Measurements from ENCODE around the gene COTL1. TPM values are rescaled to one million over a fixed set of nuclear protein-coding genes. Genes with fewer than 3 reads are reported as not detected.

The COTL1 gene
- total and polyA plus RNA-seq, 2 of the 13 experiments (the other 11 are each of a cell fraction or from before 2014, with no cell fraction given), result 8.7 to 16.9 TPM

DNA sequence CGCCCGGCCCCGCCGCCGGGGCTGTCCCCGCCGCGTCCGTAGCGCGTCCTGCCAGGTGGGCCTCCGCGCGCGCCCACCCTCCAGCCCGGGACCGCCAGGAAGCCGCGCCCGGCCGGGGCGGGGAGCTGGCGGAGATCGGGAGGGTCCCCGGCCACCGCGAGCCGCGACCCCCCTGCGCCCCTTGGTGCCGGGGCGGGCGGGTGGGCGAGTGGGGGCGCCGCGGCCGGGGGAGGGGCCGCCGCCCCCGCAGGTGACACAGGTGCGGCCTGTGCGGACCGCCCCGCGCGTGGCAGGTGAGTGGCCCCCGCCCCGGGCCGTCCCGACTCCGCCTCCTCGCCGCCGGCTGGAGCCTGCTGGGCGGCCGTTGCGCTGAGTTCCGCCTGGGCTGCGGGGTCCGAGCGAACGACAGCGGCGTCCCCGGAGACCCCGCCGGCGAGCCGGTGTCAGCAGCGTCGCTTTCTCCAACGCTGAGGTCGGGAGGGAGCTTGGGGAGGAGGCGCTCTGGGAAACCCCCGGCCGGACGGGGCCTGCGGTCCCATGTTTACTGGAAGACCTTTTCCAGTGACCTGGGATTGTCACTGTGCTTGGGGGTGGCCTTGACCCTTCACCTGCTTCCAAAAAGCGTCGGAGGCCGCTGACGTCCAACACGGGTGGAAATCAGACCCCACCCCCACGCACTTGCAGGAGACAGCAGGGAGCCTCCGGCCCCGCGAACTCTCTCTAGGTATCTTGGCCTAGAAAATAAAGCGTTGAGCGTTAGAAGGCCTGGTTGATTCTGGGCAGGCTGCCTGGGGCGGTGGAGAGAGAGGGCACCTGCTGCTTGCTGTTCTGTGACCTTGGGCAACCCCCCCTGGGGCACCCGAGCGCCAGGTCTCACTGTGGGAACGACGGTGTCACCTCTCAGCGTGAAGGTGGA lies 31.0 kb upstream of the COTL1 start (continued):
- TF ChIP-seq, protein P1, sequence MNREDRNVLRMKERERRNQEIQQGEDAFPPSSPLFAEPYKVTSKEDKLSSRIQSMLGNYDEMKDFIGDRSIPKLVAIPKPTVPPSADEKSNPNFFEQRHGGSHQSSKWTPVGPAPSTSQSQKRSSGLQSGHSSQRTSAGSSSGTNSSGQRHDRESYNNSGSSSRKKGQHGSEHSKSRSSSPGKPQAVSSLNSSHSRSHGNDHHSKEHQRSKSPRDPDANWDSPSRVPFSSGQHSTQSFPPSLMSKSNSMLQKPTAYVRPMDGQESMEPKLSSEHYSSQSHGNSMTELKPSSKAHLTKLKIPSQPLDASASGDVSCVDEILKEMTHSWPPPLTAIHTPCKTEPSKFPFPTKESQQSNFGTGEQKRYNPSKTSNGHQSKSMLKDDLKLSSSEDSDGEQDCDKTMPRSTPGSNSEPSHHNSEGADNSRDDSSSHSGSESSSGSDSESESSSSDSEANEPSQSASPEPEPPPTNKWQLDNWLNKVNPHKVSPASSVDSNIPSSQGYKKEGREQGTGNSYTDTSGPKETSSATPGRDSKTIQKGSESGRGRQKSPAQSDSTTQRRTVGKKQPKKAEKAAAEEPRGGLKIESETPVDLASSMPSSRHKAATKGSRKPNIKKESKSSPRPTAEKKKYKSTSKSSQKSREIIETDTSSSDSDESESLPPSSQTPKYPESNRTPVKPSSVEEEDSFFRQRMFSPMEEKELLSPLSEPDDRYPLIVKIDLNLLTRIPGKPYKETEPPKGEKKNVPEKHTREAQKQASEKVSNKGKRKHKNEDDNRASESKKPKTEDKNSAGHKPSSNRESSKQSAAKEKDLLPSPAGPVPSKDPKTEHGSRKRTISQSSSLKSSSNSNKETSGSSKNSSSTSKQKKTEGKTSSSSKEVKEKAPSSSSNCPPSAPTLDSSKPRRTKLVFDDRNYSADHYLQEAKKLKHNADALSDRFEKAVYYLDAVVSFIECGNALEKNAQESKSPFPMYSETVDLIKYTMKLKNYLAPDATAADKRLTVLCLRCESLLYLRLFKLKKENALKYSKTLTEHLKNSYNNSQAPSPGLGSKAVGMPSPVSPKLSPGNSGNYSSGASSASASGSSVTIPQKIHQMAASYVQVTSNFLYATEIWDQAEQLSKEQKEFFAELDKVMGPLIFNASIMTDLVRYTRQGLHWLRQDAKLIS (CRISPR knock-in tag; IDR thresholded peaks at IDR 0.05), result 0 out of 2 replicates have a peak, but pooled peaks have one; percentile 40
- TF ChIP-seq PLRG1 (conservative IDR thresholded peaks at IDR 0.05) (no peak), ZNF816 (CRISPR knock-in tag; IDR thresholded peaks at IDR 0.05; ENCODE audit: borderline replicate concordance) (no peak), SMYD3 (CRISPR knock-in tag; IDR thresholded peaks at IDR 0.05) (no peak), PRMT3 (CRISPR knock-in tag; IDR thresholded peaks at IDR 0.05; ENCODE audit: borderline replicate concordance, low read depth) (no peak), ZNF552 (CRISPR knock-in tag; IDR thresholded peaks at IDR 0.05; ENCODE audit: borderline replicate concordance) (no peak), PHF8 (CRISPR knock-in tag; IDR thresholded peaks at IDR 0.05) (peak; percentile 76), KLF12 (CRISPR knock-in tag; IDR thresholded peaks at IDR 0.05; ENCODE audit: borderline replicate concordance) (peak; percentile 26; the same call in 1 of the 2 replicates), ZNF17 (CRISPR knock-in tag; IDR thresholded peaks at IDR 0.05) (no peak), ZNF678 (CRISPR knock-in tag; IDR thresholded peaks at IDR 0.05) (no peak), ZFP36L1 (CRISPR knock-in tag; IDR thresholded peaks at IDR 0.05) (no peak), ZBTB21 (CRISPR knock-in tag; IDR thresholded peaks at IDR 0.05) (no peak), POLR2AphosphoS5 (IDR thresholded peaks at IDR 0.05; ENCODE audit: low read depth, low read length) (no peak), IRF2 (CRISPR knock-in tag; IDR thresholded peaks at IDR 0.05) (0 out of 2 replicates have a peak, but pooled peaks have one; percentile 34), ZNF430 (CRISPR knock-in tag; IDR thresholded peaks at IDR 0.05) (peak; percentile 36; the same call in 1 of the 2 replicates), MAFG (CRISPR knock-in tag; IDR thresholded peaks at IDR 0.05) (no peak), NCOA1 (CRISPR knock-in tag; IDR thresholded peaks at IDR 0.05) (no peak), ZNF496 (CRISPR knock-in tag; IDR thresholded peaks at IDR 0.05; ENCODE audit: insufficient replicate concordance) (no peak), PHB2 (IDR thresholded peaks at IDR 0.05; ENCODE audit: partially characterized antibody) (no peak), ZNF558 (CRISPR knock-in tag; IDR thresholded peaks at IDR 0.05; ENCODE audit: borderline replicate concordance) (peak; percentile 3; the same call in 1 of the 2 replicates), GPN1 (CRISPR knock-in tag; IDR thresholded peaks at IDR 0.05; ENCODE audit: borderline replicate concordance) (no peak), ZBTB7A (CRISPR knock-in tag; IDR thresholded peaks at IDR 0.05) (no peak), KLF15 (CRISPR knock-in tag; IDR thresholded peaks at IDR 0.05; ENCODE audit: borderline replicate concordance) (no peak), FOSL2 (CRISPR knock-in tag; IDR thresholded peaks at IDR 0.05) (no peak)
- TF ChIP-seq, protein P2, sequence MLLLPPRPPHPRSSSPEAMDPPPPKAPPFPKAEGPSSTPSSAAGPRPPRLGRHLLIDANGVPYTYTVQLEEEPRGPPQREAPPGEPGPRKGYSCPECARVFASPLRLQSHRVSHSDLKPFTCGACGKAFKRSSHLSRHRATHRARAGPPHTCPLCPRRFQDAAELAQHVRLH (CRISPR knock-in tag; IDR thresholded peaks at IDR 0.05; ENCODE audit: borderline replicate concordance, low read depth), result 0 out of 2 replicates have a peak, but pooled peaks have one; percentile 42
- TF ChIP-seq, protein P3, sequence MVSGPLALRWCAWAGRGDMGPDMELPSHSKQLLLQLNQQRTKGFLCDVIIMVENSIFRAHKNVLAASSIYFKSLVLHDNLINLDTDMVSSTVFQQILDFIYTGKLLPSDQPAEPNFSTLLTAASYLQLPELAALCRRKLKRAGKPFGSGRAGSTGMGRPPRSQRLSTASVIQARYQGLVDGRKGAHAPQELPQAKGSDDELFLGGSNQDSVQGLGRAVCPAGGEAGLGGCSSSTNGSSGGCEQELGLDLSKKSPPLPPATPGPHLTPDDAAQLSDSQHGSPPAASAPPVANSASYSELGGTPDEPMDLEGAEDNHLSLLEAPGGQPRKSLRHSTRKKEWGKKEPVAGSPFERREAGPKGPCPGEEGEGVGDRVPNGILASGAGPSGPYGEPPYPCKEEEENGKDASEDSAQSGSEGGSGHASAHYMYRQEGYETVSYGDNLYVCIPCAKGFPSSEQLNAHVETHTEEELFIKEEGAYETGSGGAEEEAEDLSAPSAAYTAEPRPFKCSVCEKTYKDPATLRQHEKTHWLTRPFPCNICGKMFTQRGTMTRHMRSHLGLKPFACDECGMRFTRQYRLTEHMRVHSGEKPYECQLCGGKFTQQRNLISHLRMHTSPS (CRISPR knock-in tag; IDR thresholded peaks at IDR 0.05; ENCODE audit: low read depth), result no peak
